ENCODE measurements around the gene C12orf43.

The C12orf43 gene

DNA sequence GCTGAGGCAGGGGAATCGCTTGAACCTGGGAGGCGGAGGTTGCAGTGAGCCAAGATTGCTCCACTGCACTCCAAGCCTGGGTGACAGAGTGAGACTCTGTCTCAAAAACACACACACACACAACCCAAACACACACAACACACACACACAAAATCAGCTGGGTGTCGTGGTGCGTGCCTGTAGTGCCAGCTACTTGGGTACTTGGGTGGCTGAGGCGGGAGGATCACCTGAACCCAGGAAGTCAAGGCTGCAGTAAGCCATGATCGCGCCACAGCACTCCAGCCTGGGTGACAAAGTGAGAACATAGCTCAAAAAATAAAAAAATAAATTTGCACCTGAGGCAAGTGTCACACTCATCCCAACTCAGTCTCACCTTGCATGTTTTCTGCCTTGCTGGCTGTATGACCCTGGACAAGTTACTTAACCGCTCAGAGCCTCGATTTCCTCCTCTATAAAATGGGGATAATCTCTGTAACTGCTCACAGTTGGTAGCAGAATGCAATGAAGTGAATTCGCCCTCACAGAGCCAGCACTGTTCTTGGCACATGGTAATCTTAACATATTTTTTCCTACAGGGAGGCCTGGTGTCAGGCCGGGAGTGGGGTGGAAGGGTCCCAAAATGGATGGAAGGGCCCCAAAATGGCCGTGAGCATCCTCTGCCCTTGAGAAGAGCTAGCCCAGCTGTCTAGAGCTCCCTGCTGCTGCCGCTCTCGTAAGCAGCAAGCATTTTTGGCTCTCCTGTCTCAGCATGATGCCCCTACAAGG, 38.6 kb downstream of the C12orf43 start:
- FAIRE-seq (no peak), DNase-seq (ENCODE audit: insufficient read length, low spot score) (no peak)
- TF ChIP-seq, protein P1, sequence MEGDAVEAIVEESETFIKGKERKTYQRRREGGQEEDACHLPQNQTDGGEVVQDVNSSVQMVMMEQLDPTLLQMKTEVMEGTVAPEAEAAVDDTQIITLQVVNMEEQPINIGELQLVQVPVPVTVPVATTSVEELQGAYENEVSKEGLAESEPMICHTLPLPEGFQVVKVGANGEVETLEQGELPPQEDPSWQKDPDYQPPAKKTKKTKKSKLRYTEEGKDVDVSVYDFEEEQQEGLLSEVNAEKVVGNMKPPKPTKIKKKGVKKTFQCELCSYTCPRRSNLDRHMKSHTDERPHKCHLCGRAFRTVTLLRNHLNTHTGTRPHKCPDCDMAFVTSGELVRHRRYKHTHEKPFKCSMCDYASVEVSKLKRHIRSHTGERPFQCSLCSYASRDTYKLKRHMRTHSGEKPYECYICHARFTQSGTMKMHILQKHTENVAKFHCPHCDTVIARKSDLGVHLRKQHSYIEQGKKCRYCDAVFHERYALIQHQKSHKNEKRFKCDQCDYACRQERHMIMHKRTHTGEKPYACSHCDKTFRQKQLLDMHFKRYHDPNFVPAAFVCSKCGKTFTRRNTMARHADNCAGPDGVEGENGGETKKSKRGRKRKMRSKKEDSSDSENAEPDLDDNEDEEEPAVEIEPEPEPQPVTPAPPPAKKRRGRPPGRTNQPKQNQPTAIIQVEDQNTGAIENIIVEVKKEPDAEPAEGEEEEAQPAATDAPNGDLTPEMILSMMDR (IDR thresholded peaks at IDR 0.05; ENCODE audit: insufficient read depth, missing control alignments) = no peak

DNA sequence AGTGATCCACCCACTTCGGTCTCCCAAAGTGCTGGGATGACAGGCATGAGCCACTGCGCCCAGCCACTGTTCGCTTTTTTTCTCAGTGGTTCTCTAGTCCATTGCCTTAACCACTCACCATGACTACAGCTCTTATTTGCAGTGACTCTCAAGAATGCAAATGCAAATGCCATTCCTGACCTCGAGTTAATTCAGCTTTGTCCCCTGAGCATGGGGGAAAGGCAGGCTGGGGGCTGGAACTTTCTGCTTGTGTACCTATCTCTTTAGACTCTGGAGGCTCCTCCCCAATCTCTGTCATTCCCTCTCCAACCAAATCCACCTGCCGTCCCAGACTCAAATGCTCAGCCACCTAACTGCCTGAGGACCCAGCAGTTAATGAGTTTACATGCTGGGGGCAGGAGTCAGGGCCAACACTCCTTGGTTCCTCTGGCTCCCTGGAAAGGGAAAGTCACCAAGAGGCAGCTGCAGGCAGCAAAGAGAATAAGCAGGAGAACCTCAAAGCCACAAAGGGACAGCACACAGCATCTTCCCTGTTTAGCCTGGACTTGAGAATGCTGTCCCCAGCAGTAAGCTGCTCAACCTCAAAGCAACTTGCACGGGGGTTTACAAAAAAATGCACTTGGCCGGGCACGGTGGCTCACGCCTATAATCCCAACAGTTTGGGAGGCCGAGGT, 43.3 kb downstream of the C12orf43 start:
- TF ChIP-seq, protein P1 (IDR thresholded peaks at IDR 0.05; ENCODE audit: insufficient read depth, missing control alignments) = no peak
- FAIRE-seq (no peak), DNase-seq (ENCODE audit: insufficient read length, low spot score) (no peak)

- DNase-seq (ENCODE audit: insufficient read length, low spot score) (no peak), FAIRE-seq (no peak)
- TF ChIP-seq, protein P1 (IDR thresholded peaks at IDR 0.05; ENCODE audit: insufficient read depth, missing control alignments) = peak; percentile 76
Observed at GRCh38 chr12:120971299-120972180, 44.7 kb downstream of the C12orf43 start.

- no peak for FAIRE-seq
- TF ChIP-seq, protein P1 (IDR thresholded peaks at IDR 0.05; ENCODE audit: insufficient read depth, missing control alignments) = no peak
- no peak for DNase-seq (ENCODE audit: insufficient read length, low spot score)
Observed at GRCh38 chr12:120970310-120970709, 46.0 kb downstream of the C12orf43 start.

DNA sequence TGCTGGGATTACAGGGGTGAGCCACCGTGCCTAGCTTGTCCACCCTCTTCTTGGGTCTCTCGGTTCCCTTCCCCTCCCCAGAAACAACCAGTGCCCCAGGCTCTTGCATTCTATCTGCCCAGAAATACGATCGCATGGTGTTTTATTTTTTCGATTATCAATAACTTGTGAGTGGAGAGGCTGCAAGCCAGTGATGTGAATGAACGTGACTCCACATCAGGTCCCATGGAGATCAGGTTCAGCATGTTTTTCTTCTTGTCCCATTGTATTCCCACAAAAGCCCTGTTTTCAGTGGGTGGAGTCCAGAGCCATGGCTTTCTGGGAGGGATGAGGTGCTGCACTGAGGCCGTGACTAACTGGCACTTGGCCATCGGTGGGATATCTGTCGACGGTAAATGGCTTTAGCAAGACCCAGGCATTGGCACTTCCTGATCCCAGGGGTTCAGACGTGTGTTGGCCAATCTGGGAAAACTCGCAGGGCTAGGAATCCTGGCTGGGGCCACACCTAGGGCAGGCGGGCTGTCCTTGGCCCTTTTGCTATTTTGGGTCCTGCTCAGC, 50.7 kb downstream of the C12orf43 start:
- TF ChIP-seq, protein P1 (IDR thresholded peaks at IDR 0.05; ENCODE audit: insufficient read depth, missing control alignments) = no peak
- FAIRE-seq (no peak), DNase-seq (ENCODE audit: insufficient read length, low spot score) (no peak)

GRCh38 chr12:120964298-120964697, 52.0 kb downstream of the C12orf43 start:
- no peak for DNase-seq (ENCODE audit: insufficient read length, low spot score)
- FAIRE-seq = no peak
- TF ChIP-seq, protein P1 (IDR thresholded peaks at IDR 0.05; ENCODE audit: insufficient read depth, missing control alignments) = no peak
